Measurements from ENCODE around the gene TFF1. TPM values are rescaled to one million over a fixed set of nuclear protein-coding genes. Genes with fewer than 3 reads are reported as not detected.
A peak's percentile ranks its signal among the peaks of the same experiment; 100 is the strongest.

TFF1 gene
- total and polyA plus RNA-seq, 7 experiments from 2014 or later, result not detected

DNA sequence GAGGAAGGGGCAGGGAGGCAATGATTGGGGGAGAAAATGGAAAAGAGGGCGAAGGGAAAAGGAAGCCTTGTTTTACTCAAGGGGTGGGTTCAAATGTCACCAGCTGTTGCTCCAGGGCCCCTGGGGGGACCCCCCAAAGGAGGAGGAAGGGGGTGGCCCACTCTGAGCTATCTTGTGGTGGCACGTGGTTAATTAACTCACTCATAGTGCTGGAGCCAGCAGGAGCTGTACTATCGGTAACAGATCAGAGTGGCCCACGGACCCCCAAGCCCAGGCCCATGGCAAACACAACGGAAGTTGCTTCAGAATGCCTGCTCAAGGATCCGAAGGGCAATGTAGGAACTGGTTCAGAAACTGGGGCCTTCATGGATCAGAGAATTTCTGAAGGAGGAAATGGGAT, 22.8 kb downstream of the TFF1 start:
- Mint-ChIP-seq H3K4me1 (no peaks in the 10 kb centered on the region), H3K27me3 (no peaks in the 10 kb centered on the region), H3K4me3 (no peak overlapping the region), H3K9me3 (no peaks in the 10 kb centered on the region), H3K36me3 (no peaks in the 10 kb centered on the region), H3K27ac (no peak overlapping the region)
- H3K27ac ChIP-seq (ENCODE audit: low read depth, low read length), result no peak overlapping the region
- no peaks in the 10 kb centered on the region for H3K9me3 ChIP-seq (ENCODE audit: control insufficient read depth in 2 of 3, low read length in 3 of 3)
- no peaks in the 10 kb centered on the region for H3K27me3 ChIP-seq (ENCODE audit: control insufficient read depth in 2 of 2, insufficient read depth in 2 of 2, low read length in 2 of 2)
- no peaks in the 10 kb centered on the region for H3K36me3 ChIP-seq (ENCODE audit: control insufficient read depth in 2 of 3, insufficient read depth in 3 of 3, low read length in 3 of 3)
- ChIA-PET CTCF (no interaction called here), POLR2A (no interaction called here)
- no peak overlapping the region for H3K4me3 ChIP-seq (ENCODE audit: low read length)
- intact Hi-C loops (cut with micrococcal nuclease), result loop anchor here in 1 of 2 donors (10.0 kb wide), 1 partner anchor 91 kb away; no protein-coding TSS in a partner anchor
- H3K4me1 ChIP-seq (ENCODE audit: control insufficient read depth in 2 of 2, insufficient read depth in 2 of 2, low read length in 2 of 2), result no peaks in the 10 kb centered on the region
- DNase-seq, result no peak
- no peak for ATAC-seq

- Histone ChIP-seq H3K9me3 (ENCODE audit: control insufficient read depth in 2 of 3, low read length in 3 of 3) (no peaks in the 10 kb centered on the region), H3K36me3 (ENCODE audit: control insufficient read depth in 2 of 3, insufficient read depth in 3 of 3, low read length in 3 of 3) (no peaks in the 10 kb centered on the region), H3K27ac (ENCODE audit: low read depth, low read length) (no peak overlapping the region), H3K4me3 (ENCODE audit: low read length) (no peak overlapping the region), H3K4me1 (ENCODE audit: control insufficient read depth in 2 of 2, insufficient read depth in 2 of 2, low read length in 2 of 2) (peaks cover 2 to 3% of the 10 kb centered on the region in 2 donors), H3K27me3 (ENCODE audit: control insufficient read depth in 2 of 2, insufficient read depth in 2 of 2, low read length in 2 of 2) (no peaks in the 10 kb centered on the region)
- H3K4me3 Mint-ChIP-seq, result no peak overlapping the region
- no peaks in the 10 kb centered on the region for H3K36me3 Mint-ChIP-seq
- no peaks in the 10 kb centered on the region for H3K9me3 Mint-ChIP-seq
- H3K27ac Mint-ChIP-seq, result no peak overlapping the region
- POLR2A ChIA-PET, result no interaction called here
- ATAC-seq, result no peak
- H3K4me1 Mint-ChIP-seq, result peaks cover 0 to 4% (median 1%) of the 10 kb centered on the region in 7 donors
- intact Hi-C loops (cut with micrococcal nuclease), result loop anchor here in 1 of 2 donors (10.0 kb wide), 1 partner anchor 92 kb away; no protein-coding TSS in a partner anchor
- CTCF ChIA-PET, result no interaction called here
- no peaks in the 10 kb centered on the region for H3K27me3 Mint-ChIP-seq
- peak in 1 of 9 donors; percentile 11 for DNase-seq
Observed at GRCh38 chr21:42343101-42343500, 23.2 kb downstream of the TFF1 start.

DNA sequence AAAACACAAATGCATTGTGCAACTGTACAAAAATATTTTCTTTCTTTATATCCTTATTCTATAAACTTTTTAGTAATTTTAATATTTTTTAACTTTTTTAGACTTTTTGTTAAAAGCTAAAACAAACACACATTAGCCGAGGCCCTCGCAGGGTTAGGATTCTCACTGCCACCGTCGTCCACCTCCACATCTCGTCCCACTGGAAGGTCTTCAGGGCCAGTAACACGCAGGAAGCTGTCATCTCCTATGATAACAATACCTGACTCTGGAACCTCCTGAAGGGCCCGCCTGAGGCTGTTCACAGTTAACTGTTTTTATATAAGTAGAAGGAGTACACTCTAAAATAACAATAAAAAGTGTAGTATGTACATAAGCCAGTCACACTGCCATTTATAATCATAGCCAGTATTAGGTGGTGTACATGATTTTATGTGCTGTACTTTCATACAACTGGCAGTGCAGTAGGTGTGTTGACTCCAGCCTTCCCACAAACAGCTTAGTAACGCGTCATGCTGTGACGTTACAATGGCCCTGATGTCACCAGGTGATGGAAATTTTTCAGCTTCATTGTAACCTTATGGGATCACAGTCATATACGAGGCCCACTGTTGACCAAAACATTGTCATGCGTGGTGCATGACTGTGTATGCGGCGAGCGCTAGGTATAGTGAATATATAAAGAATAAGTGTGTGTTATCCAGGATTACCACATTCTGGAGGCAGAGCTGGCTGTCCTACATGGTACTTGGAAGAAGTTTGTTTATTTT, 24.4 kb downstream of the TFF1 start:
- H3K27ac Mint-ChIP-seq, result no peak overlapping the region
- peaks cover 4 to 7% of the 10 kb centered on the region in 2 donors for H3K4me1 ChIP-seq (ENCODE audit: control insufficient read depth in 2 of 2, insufficient read depth in 2 of 2, low read length in 2 of 2)
- no peak overlapping the region for H3K27ac ChIP-seq (ENCODE audit: low read depth, low read length)
- no peak overlapping the region for H3K4me3 ChIP-seq (ENCODE audit: low read length)
- POLR2A ChIA-PET, result no interaction called here
- ATAC-seq, result no peak
- H3K36me3 Mint-ChIP-seq, result peaks cover 0 to 3% (median 0%) of the 10 kb centered on the region in 5 donors
- no peaks in the 10 kb centered on the region for H3K36me3 ChIP-seq (ENCODE audit: control insufficient read depth in 2 of 3, insufficient read depth in 3 of 3, low read length in 3 of 3)
- intact Hi-C loops (cut with micrococcal nuclease), result loop anchor here in 1 of 2 donors (10.0 kb wide), 1 partner anchor 93 kb away; no protein-coding TSS in a partner anchor
- peaks cover 5 to 12% (median 8%) of the 10 kb centered on the region in 7 donors for H3K4me1 Mint-ChIP-seq
- H3K4me3 Mint-ChIP-seq, result no peak overlapping the region
- H3K27me3 ChIP-seq (ENCODE audit: control insufficient read depth in 2 of 2, insufficient read depth in 2 of 2, low read length in 2 of 2), result no peaks in the 10 kb centered on the region
- CTCF ChIA-PET, result interaction anchor here (0.6 kb wide), 1 partner anchor 112 kb away, joined by 3 read pairs; no protein-coding TSS in a partner anchor
- H3K27me3 Mint-ChIP-seq, result peaks cover 0 to 9% (median 0%) of the 10 kb centered on the region in 5 donors
- peak in 1 of 9 donors; percentile 7 for DNase-seq
- H3K9me3 Mint-ChIP-seq, result no peaks in the 10 kb centered on the region
- no peaks in the 10 kb centered on the region for H3K9me3 ChIP-seq (ENCODE audit: control insufficient read depth in 2 of 3, low read length in 3 of 3)

- no peak overlapping the region for H3K4me3 Mint-ChIP-seq
- no peaks in the 10 kb centered on the region for H3K9me3 Mint-ChIP-seq
- no peaks in the 10 kb centered on the region for H3K9me3 ChIP-seq (ENCODE audit: control insufficient read depth in 2 of 3, low read length in 3 of 3)
- no peak for ATAC-seq
- H3K27ac Mint-ChIP-seq, result peak overlapping the region in 2 of 9 donors; percentile 20 to 43
- intact Hi-C loops (cut with micrococcal nuclease), result loop anchor here in 1 of 2 donors (10.0 kb wide), 1 partner anchor 94 kb away; no protein-coding TSS in a partner anchor
- POLR2A ChIA-PET, result interaction anchor here (0.7 kb wide), 1 partner anchor 35 kb away, joined by 3 read pairs; no protein-coding TSS in a partner anchor
- peaks cover 0 to 3% (median 0%) of the 10 kb centered on the region in 5 donors for H3K36me3 Mint-ChIP-seq
- peak in 1 of 9 donors; percentile 19 for DNase-seq
- no peaks in the 10 kb centered on the region for H3K36me3 ChIP-seq (ENCODE audit: control insufficient read depth in 2 of 3, insufficient read depth in 3 of 3, low read length in 3 of 3)
- H3K4me1 ChIP-seq (ENCODE audit: control insufficient read depth in 2 of 2, insufficient read depth in 2 of 2, low read length in 2 of 2), result peaks cover 4 to 7% of the 10 kb centered on the region in 2 donors
- no peak overlapping the region for H3K4me3 ChIP-seq (ENCODE audit: low read length)
- CTCF ChIA-PET, result interaction anchor here (0.7 to 1.2 kb wide), 4 partner anchors 64 to 264 kb away, joined by 3 to 4 read pairs (median 3); partner anchors contain the start of gene UBASH3A
- peaks cover 0 to 21% (median 0%) of the 10 kb centered on the region in 5 donors for H3K27me3 Mint-ChIP-seq
- no peaks in the 10 kb centered on the region for H3K27me3 ChIP-seq (ENCODE audit: control insufficient read depth in 2 of 2, insufficient read depth in 2 of 2, low read length in 2 of 2)
- peaks cover 5 to 12% (median 8%) of the 10 kb centered on the region in 7 donors for H3K4me1 Mint-ChIP-seq
- no peak overlapping the region for H3K27ac ChIP-seq (ENCODE audit: low read depth, low read length)
Observed at GRCh38 chr21:42340187-42341050, 25.9 kb downstream of the TFF1 start.

GRCh38 chr21:42338729-42339715, 27.3 kb downstream of the TFF1 start:
- no peak overlapping the region for H3K4me3 Mint-ChIP-seq
- ATAC-seq (no peak), DNase-seq (peak in 1 of 9 donors; percentile 19)
- POLR2A ChIA-PET, result interaction anchor here (0.9 to 1.7 kb wide), 4 partner anchors 10 to 84 kb away, joined by 3 to 6 read pairs (median 3); partner anchors contain the start of gene UBASH3A
- intact Hi-C loops (cut with micrococcal nuclease), result loop anchor here (1.0 to 5.0 kb wide), 7 partner anchors 42 to 198 kb away; partner anchors contain the start of gene UBASH3A (in 1 of the 2)
- no peaks in the 10 kb centered on the region for H3K27me3 ChIP-seq (ENCODE audit: control insufficient read depth in 2 of 2, insufficient read depth in 2 of 2, low read length in 2 of 2)
- peaks cover 4 to 7% of the 10 kb centered on the region in 2 donors for H3K4me1 ChIP-seq (ENCODE audit: control insufficient read depth in 2 of 2, insufficient read depth in 2 of 2, low read length in 2 of 2)
- H3K4me3 ChIP-seq (ENCODE audit: low read length), result no peak overlapping the region
- peaks cover 0 to 28% (median 0%) of the 10 kb centered on the region in 5 donors for H3K27me3 Mint-ChIP-seq
- H3K4me1 Mint-ChIP-seq, result peaks cover 5 to 12% (median 8%) of the 10 kb centered on the region in 7 donors
- no peaks in the 10 kb centered on the region for H3K9me3 ChIP-seq (ENCODE audit: control insufficient read depth in 2 of 3, low read length in 3 of 3)
- no peaks in the 10 kb centered on the region for H3K36me3 ChIP-seq (ENCODE audit: control insufficient read depth in 2 of 3, insufficient read depth in 3 of 3, low read length in 3 of 3)
- H3K9me3 Mint-ChIP-seq, result no peaks in the 10 kb centered on the region
- H3K36me3 Mint-ChIP-seq, result peaks cover 0 to 3% (median 0%) of the 10 kb centered on the region in 5 donors
- CTCF ChIA-PET, result interaction anchor here (0.6 to 2.7 kb wide), 8 partner anchors 29 to 117 kb away, joined by 3 to 19 read pairs (median 5); partner anchors contain the start of gene UBASH3A
- H3K27ac ChIP-seq (ENCODE audit: low read depth, low read length), result no peak overlapping the region
- H3K27ac Mint-ChIP-seq, result no peak overlapping the region
